ENCODE data around the gene CYB5D1. TPM values are rescaled to one million over a fixed set of nuclear protein-coding genes. Genes with fewer than 3 reads are reported as not detected.

Gene CYB5D1
- total RNA-seq, 1 donor from 2014 or later = 7.7 TPM

GRCh38 chr17:7833795-7834541 is 23.8 kb upstream of the CYB5D1 start, which contains the start of gene KDM6B:
KDM6B (plus strand) TSS chr17:7834217; CDS start chr17:7845555, 11,338 bp downstream.
- DNase-seq = peak; percentile 81

GRCh38 chr17:7834542-7834956 is 23.3 kb upstream of the CYB5D1 start:
- DNase-seq = no peak

- DNase-seq = peak; percentile 97
These were observed 22.6 kb upstream of the CYB5D1 start for GRCh38 chr17:7834957-7835813.

- peak; percentile 60 for DNase-seq
These were observed 21.8 kb upstream of the CYB5D1 start for GRCh38 chr17:7835814-7836595.

GRCh38 chr17:7836596-7837407 is 21.0 kb upstream of the CYB5D1 start:
- DNase-seq = peak; percentile 85

- no peak for DNase-seq
These were observed 20.3 kb upstream of the CYB5D1 start for GRCh38 chr17:7837408-7838088.

GRCh38 chr17:7838090-7839075 is 19.4 kb upstream of the CYB5D1 start:
- DNase-seq = peak; percentile 45

- DNase-seq = no peak
These were observed 18.5 kb upstream of the CYB5D1 start for GRCh38 chr17:7839190-7839875.

GRCh38 chr17:7839876-7840261 is 17.9 kb upstream of the CYB5D1 start:
- no peak for DNase-seq

- DNase-seq = no peak
These were observed 17.4 kb upstream of the CYB5D1 start for GRCh38 chr17:7840441-7840840.

- no peak for DNase-seq
These were observed 16.9 kb upstream of the CYB5D1 start for GRCh38 chr17:7840875-7841274.

GRCh38 chr17:7841396-7841914 is 16.3 kb upstream of the CYB5D1 start:
- peak; percentile 82 for DNase-seq

- DNase-seq = peak; percentile 89
These were observed 15.9 kb upstream of the CYB5D1 start for GRCh38 chr17:7841915-7842379.

- DNase-seq = peak; percentile 79
These were observed 15.2 kb upstream of the CYB5D1 start for GRCh38 chr17:7842380-7843256.

GRCh38 chr17:7843257-7843535 is 14.6 kb upstream of the CYB5D1 start:
- no peak for DNase-seq

GRCh38 chr17:7843536-7844291 is 14.1 kb upstream of the CYB5D1 start:
- DNase-seq = peak; percentile 64

Measured in skin of body (tissue), 2 donors.